ENCODE results near the gene CDK5RAP3. TPM values are rescaled to one million over a fixed set of nuclear protein-coding genes. Genes with fewer than 3 reads are reported as not detected.

CDK5RAP3 gene, protein sequence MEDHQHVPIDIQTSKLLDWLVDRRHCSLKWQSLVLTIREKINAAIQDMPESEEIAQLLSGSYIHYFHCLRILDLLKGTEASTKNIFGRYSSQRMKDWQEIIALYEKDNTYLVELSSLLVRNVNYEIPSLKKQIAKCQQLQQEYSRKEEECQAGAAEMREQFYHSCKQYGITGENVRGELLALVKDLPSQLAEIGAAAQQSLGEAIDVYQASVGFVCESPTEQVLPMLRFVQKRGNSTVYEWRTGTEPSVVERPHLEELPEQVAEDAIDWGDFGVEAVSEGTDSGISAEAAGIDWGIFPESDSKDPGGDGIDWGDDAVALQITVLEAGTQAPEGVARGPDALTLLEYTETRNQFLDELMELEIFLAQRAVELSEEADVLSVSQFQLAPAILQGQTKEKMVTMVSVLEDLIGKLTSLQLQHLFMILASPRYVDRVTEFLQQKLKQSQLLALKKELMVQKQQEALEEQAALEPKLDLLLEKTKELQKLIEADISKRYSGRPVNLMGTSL
- polyA plus RNA-seq (2012; ENCODE audit: insufficient read depth, insufficient read length, low read depth), result 175 TPM

DNA sequence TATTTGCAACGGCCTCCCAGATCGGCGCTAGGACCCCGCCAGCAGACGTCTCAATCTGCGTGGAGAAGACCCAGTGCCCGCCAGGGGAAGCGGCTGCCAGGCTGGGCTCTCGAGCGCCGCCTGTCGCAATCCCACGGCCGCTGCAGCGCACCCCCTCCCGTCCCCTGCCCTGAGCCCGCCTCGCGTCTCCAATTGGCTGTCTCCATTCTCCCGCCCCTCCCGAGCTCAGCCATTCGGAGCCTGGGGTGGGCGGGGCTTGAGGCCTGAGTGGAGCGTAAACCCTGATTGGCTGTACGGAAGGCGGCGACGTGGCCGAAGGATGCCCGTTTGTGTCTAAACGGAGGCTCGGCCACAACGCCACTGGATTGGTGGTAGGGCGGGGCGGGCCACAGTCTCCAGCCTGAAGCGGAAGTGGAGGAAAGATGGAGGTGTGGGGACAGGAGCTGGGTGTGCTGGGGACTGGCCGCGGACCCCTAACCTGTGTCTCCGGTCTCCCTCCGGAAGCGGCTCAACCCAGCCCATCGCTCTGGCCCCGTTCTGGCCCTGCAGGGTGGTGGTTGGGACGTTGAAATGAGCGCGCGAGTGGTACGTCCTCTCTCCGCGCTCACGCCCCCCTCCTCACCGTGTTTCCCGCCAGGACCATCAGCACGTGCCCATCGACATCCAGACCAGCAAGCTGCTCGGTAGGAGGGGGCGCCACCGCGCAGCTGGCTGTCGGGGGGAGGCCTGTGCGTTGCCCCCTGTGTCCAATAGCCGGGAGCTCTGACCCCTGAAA lies at the start of gene CDK5RAP3:
TSS of gene CDK5RAP3 (plus strand) at position 389 of the 775 bp plus-strand sequence. CDS start at position 423, 34 bp downstream.
- peaks cover 6% of the 10 kb centered on the region for H3K4me1 ChIP-seq
- H3K27me3 ChIP-seq, result no peaks in the 10 kb centered on the region
- H3K9me3 ChIP-seq, result no peaks in the 10 kb centered on the region
- DNase-seq, result peak; percentile 100
- peak within 1 kb of the TSS; percentile 73 for H3K4me3 ChIP-seq (ENCODE audit: low read depth, low read length)
- TF ChIP-seq, protein P1, sequence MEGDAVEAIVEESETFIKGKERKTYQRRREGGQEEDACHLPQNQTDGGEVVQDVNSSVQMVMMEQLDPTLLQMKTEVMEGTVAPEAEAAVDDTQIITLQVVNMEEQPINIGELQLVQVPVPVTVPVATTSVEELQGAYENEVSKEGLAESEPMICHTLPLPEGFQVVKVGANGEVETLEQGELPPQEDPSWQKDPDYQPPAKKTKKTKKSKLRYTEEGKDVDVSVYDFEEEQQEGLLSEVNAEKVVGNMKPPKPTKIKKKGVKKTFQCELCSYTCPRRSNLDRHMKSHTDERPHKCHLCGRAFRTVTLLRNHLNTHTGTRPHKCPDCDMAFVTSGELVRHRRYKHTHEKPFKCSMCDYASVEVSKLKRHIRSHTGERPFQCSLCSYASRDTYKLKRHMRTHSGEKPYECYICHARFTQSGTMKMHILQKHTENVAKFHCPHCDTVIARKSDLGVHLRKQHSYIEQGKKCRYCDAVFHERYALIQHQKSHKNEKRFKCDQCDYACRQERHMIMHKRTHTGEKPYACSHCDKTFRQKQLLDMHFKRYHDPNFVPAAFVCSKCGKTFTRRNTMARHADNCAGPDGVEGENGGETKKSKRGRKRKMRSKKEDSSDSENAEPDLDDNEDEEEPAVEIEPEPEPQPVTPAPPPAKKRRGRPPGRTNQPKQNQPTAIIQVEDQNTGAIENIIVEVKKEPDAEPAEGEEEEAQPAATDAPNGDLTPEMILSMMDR (IDR thresholded peaks at IDR 0.05; ENCODE audit: low read depth, low read length), result peak; percentile 84
- peaks cover 18% of the 10 kb centered on the region for H3K36me3 ChIP-seq

DNA sequence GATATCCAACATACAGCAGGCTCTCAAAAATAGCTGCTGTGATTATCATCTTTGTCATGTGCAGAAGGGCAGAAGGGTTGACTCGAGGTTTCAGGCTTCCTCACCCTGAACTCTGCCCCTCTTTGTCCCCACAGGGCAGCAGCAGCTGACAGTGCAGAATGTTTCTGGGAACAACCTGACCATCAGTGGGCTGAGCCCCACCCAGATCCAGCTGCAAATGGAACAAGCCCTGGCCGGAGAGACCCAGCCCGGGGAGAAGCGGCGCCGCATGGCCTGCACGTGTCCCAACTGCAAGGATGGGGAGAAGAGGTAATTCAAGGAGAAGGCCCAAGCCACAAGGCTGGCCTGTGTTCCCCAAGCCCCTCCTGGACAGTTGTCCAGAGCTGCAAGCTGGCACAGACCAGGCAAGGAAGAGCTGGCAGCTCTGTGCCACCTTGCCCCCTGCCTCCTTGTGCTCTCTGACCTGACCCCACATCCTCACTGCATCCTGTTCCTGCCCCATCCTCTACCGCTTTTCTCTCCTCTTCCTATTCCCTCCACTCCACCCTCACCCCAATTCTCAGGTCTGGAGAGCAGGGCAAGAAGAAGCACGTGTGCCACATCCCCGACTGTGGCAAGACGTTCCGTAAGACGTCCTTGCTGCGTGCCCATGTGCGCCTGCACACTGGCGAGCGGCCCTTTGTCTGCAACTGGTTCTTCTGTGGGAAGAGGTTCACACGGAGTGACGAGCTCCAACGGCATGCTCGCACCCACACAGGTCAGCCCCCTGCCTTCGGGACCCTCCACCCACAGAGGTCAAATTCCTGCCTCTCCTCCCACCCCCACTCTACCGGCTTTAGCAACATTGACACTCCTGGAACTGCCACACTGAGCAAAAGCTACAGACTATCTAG lies 45.9 kb upstream of the CDK5RAP3 start:
- TF ChIP-seq, protein P1 (IDR thresholded peaks at IDR 0.05; ENCODE audit: low read depth, low read length), result no peak
- Histone ChIP-seq H3K4me1 (no peaks in the 10 kb centered on the region), H3K9me3 (no peaks in the 10 kb centered on the region), H3K27me3 (no peaks in the 10 kb centered on the region), H3K36me3 (peaks cover 23% of the 10 kb centered on the region), H3K4me3 (ENCODE audit: low read depth, low read length) (no peak overlapping the region)
- DNase-seq, result no peak

DNA sequence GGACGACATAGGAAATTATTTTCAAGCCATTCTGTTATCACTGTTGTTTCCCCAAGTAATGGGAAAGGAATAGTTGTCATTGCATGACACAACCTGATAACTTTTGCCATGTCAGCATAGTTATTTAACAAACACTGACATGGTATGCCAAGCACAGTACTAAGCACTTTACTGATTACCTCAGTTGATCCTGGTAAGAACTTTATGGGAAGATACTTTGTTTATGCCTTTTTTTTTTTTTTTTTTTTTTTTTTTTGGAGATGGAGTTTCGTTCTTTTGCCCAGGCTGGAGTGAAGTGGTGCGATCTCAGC lies 45.3 kb upstream of the CDK5RAP3 start:
- DNase-seq, result no peak
- Histone ChIP-seq H3K4me1 (no peaks in the 10 kb centered on the region), H3K27me3 (no peaks in the 10 kb centered on the region), H3K36me3 (peaks cover 23% of the 10 kb centered on the region), H3K4me3 (ENCODE audit: low read depth, low read length) (no peak overlapping the region), H3K9me3 (no peaks in the 10 kb centered on the region)
- TF ChIP-seq, protein P1 (IDR thresholded peaks at IDR 0.05; ENCODE audit: low read depth, low read length), result no peak

DNA sequence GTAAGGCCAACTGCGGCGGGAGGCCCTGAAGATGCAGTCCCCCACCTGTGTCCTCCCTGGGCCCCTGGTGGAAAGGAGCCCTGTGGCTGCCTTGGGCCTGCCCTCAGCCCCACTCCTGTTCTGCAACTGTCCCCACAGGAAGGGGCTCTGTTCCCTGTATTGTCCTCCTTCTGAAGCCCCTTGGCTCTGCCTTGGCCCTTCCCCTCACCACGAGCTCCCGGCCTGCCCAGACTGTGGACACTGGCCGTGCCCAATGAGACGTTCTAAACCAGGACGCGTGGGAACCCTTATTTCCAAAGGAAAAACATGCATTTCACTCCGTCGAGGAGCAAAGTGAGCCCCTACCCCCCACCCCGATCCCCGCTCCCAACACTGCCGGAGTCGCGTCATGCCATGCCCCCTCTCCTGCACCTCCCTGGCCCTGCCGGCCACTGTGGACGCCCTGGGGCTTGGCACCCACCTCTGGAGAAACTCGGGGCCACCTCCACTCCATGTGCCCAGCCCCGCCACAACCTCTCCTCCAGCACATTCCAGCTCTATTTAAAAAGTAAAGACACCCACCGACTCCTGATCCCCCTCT lies 43.0 kb upstream of the CDK5RAP3 start:
- no peak for DNase-seq
- no peaks in the 10 kb centered on the region for H3K9me3 ChIP-seq
- H3K36me3 ChIP-seq, result peaks cover 22% of the 10 kb centered on the region
- TF ChIP-seq, protein P1 (IDR thresholded peaks at IDR 0.05; ENCODE audit: low read depth, low read length), result no peak
- no peaks in the 10 kb centered on the region for H3K27me3 ChIP-seq
- no peak overlapping the region for H3K4me3 ChIP-seq (ENCODE audit: low read depth, low read length)
- no peaks in the 10 kb centered on the region for H3K4me1 ChIP-seq

DNA sequence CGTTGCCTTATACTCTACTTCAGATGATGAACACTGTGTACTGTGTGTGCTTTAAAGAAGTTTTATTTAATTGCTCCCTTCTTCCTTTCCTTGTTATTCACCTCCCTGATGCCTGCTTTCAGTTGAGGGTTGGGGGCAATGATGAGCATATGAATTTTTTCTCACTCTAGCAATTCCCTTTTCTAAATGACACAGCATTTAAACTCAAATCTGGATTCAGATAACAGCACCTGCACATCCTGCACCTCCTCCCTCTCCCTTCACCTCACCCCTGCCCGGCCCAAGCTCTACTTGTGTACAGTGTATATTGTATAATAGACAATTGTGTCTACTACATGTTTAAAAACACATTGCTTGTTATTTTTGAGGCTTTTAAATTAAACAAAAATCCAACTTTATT lies 42.5 kb upstream of the CDK5RAP3 start:
- Histone ChIP-seq H3K9me3 (no peaks in the 10 kb centered on the region), H3K36me3 (peaks cover 16% of the 10 kb centered on the region), H3K4me1 (no peaks in the 10 kb centered on the region), H3K27me3 (no peaks in the 10 kb centered on the region), H3K4me3 (ENCODE audit: low read depth, low read length) (no peak overlapping the region)
- DNase-seq, result no peak
- TF ChIP-seq, protein P1 (IDR thresholded peaks at IDR 0.05; ENCODE audit: low read depth, low read length), result no peak

All from BE2C (cell line).